A549 treated with AZD9567 at 1 μM for 4 hours (cell line): ENCODE data around the gene KIF18B. TPM values are rescaled to one million over a fixed set of nuclear protein-coding genes. Genes with fewer than 3 reads are reported as not detected.

ENCODE experiments used
- total RNA-seq: library from RNA; stranded (reverse); fragments of 200-300 nt; extraction: Qiagen RNA extraction; gene quantifications from 5 replicates; pipeline ENCODE4 v1.2.3, GENCODE V29; 2022; ENCODE audit not compliant: insufficient read depth

Gene KIF18B
- total RNA-seq, result 27.7 to 41.2 TPM (median 37.6 TPM) in 5 replicates

GRCh38 chr17:44947461-44948314 lies at the start of gene KIF18B:
KIF18B (minus strand) TSS chr17:44947773; CDS start chr17:44936344, 11,429 bp downstream.

GRCh38 chr17:44968225-44969143 lies 20.9 kb upstream of the KIF18B start, which contains the start of gene C1QL1:
C1QL1 (minus strand) TSS chr17:44968303; CDS start chr17:44968048, 255 bp downstream.

GRCh38 chr17:44915321-44915726 lies 32.2 kb downstream of the KIF18B start, which contains the start of gene GFAP:
GFAP (minus strand) TSS chr17:44915500; CDS start chr17:44915486, 14 bp downstream.

GRCh38 chr17:44899074-44899782 lies 48.3 kb downstream of the KIF18B start, which contains the start of gene EFTUD2:
EFTUD2 (minus strand) TSS chr17:44899445; CDS start chr17:44894521, 4,924 bp downstream.

Other genes starting within 250 kb of the KIF18B start
- 23.3 to 27.7 TPM (median 25.8 TPM) in 5 replicates for gene DBF4B, start 239.1 kb downstream of the KIF18B start, total RNA-seq
- gene ADAM11, start 188.8 kb downstream of the KIF18B start, total RNA-seq, result 2.0 to 2.4 TPM (median 2.2 TPM) in 5 replicates
- gene GJC1, start 117.5 kb downstream of the KIF18B start, total RNA-seq, result 17.7 to 29.2 TPM (median 27.7 TPM) in 5 replicates
- gene HIGD1B, start 99.9 kb downstream of the KIF18B start, total RNA-seq, result not detected in 5 replicates
- gene EFTUD2, start 48.3 kb downstream of the KIF18B start, total RNA-seq, result 125 to 225 TPM (median 146 TPM) in 5 replicates
- 0.52 to 0.63 TPM (median 0.54 TPM) in 4 of 5 replicates, not detected in the other for gene GFAP, start 32.3 kb downstream of the KIF18B start, total RNA-seq
- 14.9 to 29.1 TPM (median 26.6 TPM) in 5 replicates for gene C1QL1, start 20.5 kb upstream of the KIF18B start, total RNA-seq
- 18.1 to 21.5 TPM (median 19.4 TPM) in 5 replicates for gene DCAKD, start 103.9 kb upstream of the KIF18B start, total RNA-seq
- 118 to 186 TPM (median 166 TPM) in 5 replicates for gene NMT1, start 113.5 kb upstream of the KIF18B start, total RNA-seq
- gene PLCD3, start 184.7 kb upstream of the KIF18B start, total RNA-seq, result 159 to 180 TPM (median 164 TPM) in 5 replicates
- gene ACBD4, start 187.9 kb upstream of the KIF18B start, total RNA-seq, result 3.0 to 9.2 TPM (median 7.7 TPM) in 5 replicates
- 49.5 to 55.6 TPM (median 53.2 TPM) in 5 replicates for gene HEXIM1, start 200.7 kb upstream of the KIF18B start, total RNA-seq
- gene HEXIM2, start 214.1 kb upstream of the KIF18B start, total RNA-seq, result 13.2 to 21.8 TPM (median 15.3 TPM) in 5 replicates